Endothelial cell of umbilical vein (primary cell): ENCODE results near the gene ACTL7B. TPM values are rescaled to one million over a fixed set of nuclear protein-coding genes. Genes with fewer than 3 reads are reported as not detected.
A peak's percentile ranks its signal among the peaks of the same experiment; 100 is the strongest.

Experiments used
- BruUV-seq: library from RNA; stranded (reverse); fragments of 400-500 nt; replicated peaks from 2 replicates; lab custom pipeline; 2021; lab: Mats Ljungman, UMichigan
- CTCF ChIA-PET: fragments of 300-600, 350-600 bp; sonication (Branson Sonifier 250); formaldehyde crosslinking; loops from one replicate; lab custom pipeline; 2021; ENCODE audit warnings: antibody characterized with exemption, inconsistent platforms; lab: Charles Lee
- POLR2A ChIA-PET: fragments of 300-600, 350-600 bp; sonication (Branson Sonifier 250); formaldehyde crosslinking; loops from one replicate; lab custom pipeline; 2021; ENCODE audit warnings: antibody characterized with exemption, inconsistent platforms; lab: Charles Lee
- DNase-seq: peaks from one replicate; pipeline ENCODE4 v3.0.0-alpha.2; 2011; ENCODE audit warnings: low read depth, low spot score
- FAIRE-seq: peaks from 2 replicates; lab custom pipeline; 2011; peaks lifted over from hg19 to GRCh38; lab: Jason Lieb, UNC
- H2AFZ ChIP-seq: 2 replicates; pipeline ENCODE4 v1.6.0; 2012; ENCODE audit warnings: low read depth, low read length, control low read depth, inconsistent platforms
- H3K27ac ChIP-seq: 2 replicates; pipeline ENCODE4 v1.5.1; 2011; ENCODE audit warnings: low read depth, mild to moderate bottlenecking, control low read depth, low read length, moderate library complexity; ENCODE audit not compliant: insufficient read depth
- H3K27me3 ChIP-seq, 2 experiments: 2 replicates each; pipeline versions ENCODE4 v1.6.0 to v1.6.1; 2011; ENCODE audit warnings: low read length in 2 of 2, mixed read lengths in 1 of 2; ENCODE audit not compliant: control insufficient read depth in 2 of 2, insufficient read depth in 2 of 2
- H3K36me3 ChIP-seq, 2 experiments: 2 replicates in 1 of 2; 3 replicates in 1 of 2; pipeline ENCODE4 v1.5.1; 2011; ENCODE audit warnings: low read length in 2 of 2, mild to moderate bottlenecking in 1 of 2, moderate library complexity in 1 of 2; ENCODE audit not compliant: control insufficient read depth in 2 of 2, insufficient read depth in 2 of 2; ENCODE audit errors: extremely low read depth in 1 of 2
- H3K4me1 ChIP-seq: 3 replicates; pipeline ENCODE4 v1.5.1; 2011; ENCODE audit warnings: mild to moderate bottlenecking, low read length; ENCODE audit not compliant: control insufficient read depth, insufficient read depth; ENCODE audit errors: extremely low read depth
- H3K4me2 ChIP-seq: 2 replicates; pipeline ENCODE4 v1.6.1; 2011; ENCODE audit warnings: low read length, control low read depth, mixed read lengths; ENCODE audit not compliant: insufficient read depth
- H3K4me3 ChIP-seq, 3 experiments: fragments of 200-600 bp in 1 of 3; sonication (generic), shearing (Covaris generic) in 1 of 3; replicated peaks in 1 of 3; 2 replicates each; pipeline ENCODE4 v1.5.1; 2011 to 2016; ENCODE audit warnings: control low read depth in 3 of 3, low read length in 3 of 3, mild to moderate bottlenecking in 2 of 3, inconsistent platforms in 1 of 3, low read depth in 1 of 3, moderate library complexity in 1 of 3; ENCODE audit not compliant: insufficient read depth in 1 of 3
- H3K79me2 ChIP-seq: 2 replicates; pipeline ENCODE4 v1.6.0; 2012; ENCODE audit warnings: low read length, inconsistent platforms; ENCODE audit not compliant: control insufficient read depth, insufficient read depth
- H3K9ac ChIP-seq: replicated peaks from 2 replicates; pipeline ENCODE3; 2011; ENCODE audit warnings: low read length, control low read depth; ENCODE audit not compliant: insufficient read depth; ENCODE audit errors: extremely low read depth
- H3K9me1 ChIP-seq: replicated peaks from 3 replicates; pipeline ENCODE4 v1.6.0; 2011; ENCODE audit warnings: mild to moderate bottlenecking, low read length; ENCODE audit not compliant: control insufficient read depth, insufficient read depth; ENCODE audit errors: extremely low read depth
- H3K9me3 ChIP-seq: replicated peaks from 2 replicates; pipeline ENCODE4 v1.5.1; 2012; ENCODE audit warnings: low read length, inconsistent platforms; ENCODE audit not compliant: control insufficient read depth, insufficient read depth
- H4K20me1 ChIP-seq: replicated peaks from 2 replicates; pipeline ENCODE3; 2011; ENCODE audit warnings: mild to moderate bottlenecking, low read length; ENCODE audit not compliant: control insufficient read depth, insufficient read depth; ENCODE audit errors: extremely low read depth
- EZH2 ChIP-seq: IDR thresholded peaks from 2 replicates; pipeline ENCODE4 v1.6.1; 2012; ENCODE audit warnings: borderline replicate concordance, low read depth, mild to moderate bottlenecking, moderate library complexity, low read length, inconsistent platforms; ENCODE audit not compliant: severe bottlenecking
- FOS ChIP-seq: IDR thresholded peaks from 2 replicates; pipeline ENCODE4 v1.6.1; 2011; ENCODE audit warnings: mild to moderate bottlenecking, low read length, moderate library complexity, borderline replicate concordance; ENCODE audit not compliant: insufficient read depth
- GATA2 ChIP-seq: IDR thresholded peaks from 2 replicates; pipeline ENCODE4 v1.7.0; 2011; ENCODE audit warnings: low read depth, mild to moderate bottlenecking, moderate library complexity, mixed read lengths, low read length; ENCODE audit not compliant: insufficient read length, insufficient read depth
- JUN ChIP-seq: IDR thresholded peaks from 2 replicates; pipeline ENCODE4 v1.6.1; 2011; ENCODE audit warnings: borderline replicate concordance, low read depth; ENCODE audit not compliant: insufficient read length, insufficient read depth
- MYC ChIP-seq: IDR thresholded peaks from one replicate; pipeline ENCODE4 v1.6.1; 2011; ENCODE audit warnings: mild to moderate bottlenecking, low read depth, low read length
- POLR2A ChIP-seq: IDR thresholded peaks from 2 replicates; pipeline ENCODE4 v1.6.1; 2012; ENCODE audit warnings: low read depth, mild to moderate bottlenecking, control low read depth, low read length
- POLR2AphosphoS5 ChIP-seq: IDR thresholded peaks from 2 replicates; pipeline ENCODE4 v1.6.1; 2012; ENCODE audit warnings: low read depth, mild to moderate bottlenecking, control low read depth, low read length, moderate library complexity; ENCODE audit not compliant: insufficient read depth
- dilution Hi-C: fragments of 300-500 bp; cut with MboI; formaldehyde crosslinking; loops from one replicate; pipeline ENCODE4 v1.15.0; 2019; ENCODE audit warnings: low sequenced_read_pairs; ENCODE audit not compliant: extremely low pct_ligation_motif_present
- intact Hi-C: fragments of 100-400 bp; cut with micrococcal nuclease; formaldehyde crosslinking; loops from one replicate; pipeline ENCODE4 v1.10.0; 2022
- polyA plus RNA-seq, 4 experiments: library from polyadenylated mRNA; depleted of rRNA in 3 of 4; stranded (reverse) in 3 of 4; unstranded in 1 of 4; fragments of >200 nt; gene quantifications; 2 replicates each; pipeline versions ENCODE4 v1.2.1 to v1.2.3, GENCODE V29; 2011 to 2012; ENCODE audit warnings: missing spikeins in 1 of 4
- total RNA-seq: library from RNA; stranded (reverse); gene quantifications from 2 replicates; pipeline ENCODE4 v1.2.3, GENCODE V29; 2021
- TF ChIP-seq, protein P1 (sequence below), 2 donors: IDR thresholded peaks; 1 replicate in 1 of 2; 2 replicates in 1 of 2; pipeline ENCODE4 v1.5.1; 2011; ENCODE audit warnings: low read length in 2 of 2, mild to moderate bottlenecking in 2 of 2, moderate library complexity in 2 of 2, control low read depth in 1 of 2, inconsistent platforms in 1 of 2, low read depth in 1 of 2; ENCODE audit not compliant: insufficient read depth in 1 of 2; ENCODE audit errors: extremely low read depth in 1 of 2
- TF ChIP-seq, protein P2 (sequence below): IDR thresholded peaks from 2 replicates; pipeline ENCODE4 v1.6.1; 2011; ENCODE audit not compliant: insufficient read depth, insufficient read length

The ACTL7B gene
- total and polyA plus RNA-seq, 2 donors (not counting 3 experiments of a cell fraction or from before 2014, with no cell fraction given): not detected

DNA sequence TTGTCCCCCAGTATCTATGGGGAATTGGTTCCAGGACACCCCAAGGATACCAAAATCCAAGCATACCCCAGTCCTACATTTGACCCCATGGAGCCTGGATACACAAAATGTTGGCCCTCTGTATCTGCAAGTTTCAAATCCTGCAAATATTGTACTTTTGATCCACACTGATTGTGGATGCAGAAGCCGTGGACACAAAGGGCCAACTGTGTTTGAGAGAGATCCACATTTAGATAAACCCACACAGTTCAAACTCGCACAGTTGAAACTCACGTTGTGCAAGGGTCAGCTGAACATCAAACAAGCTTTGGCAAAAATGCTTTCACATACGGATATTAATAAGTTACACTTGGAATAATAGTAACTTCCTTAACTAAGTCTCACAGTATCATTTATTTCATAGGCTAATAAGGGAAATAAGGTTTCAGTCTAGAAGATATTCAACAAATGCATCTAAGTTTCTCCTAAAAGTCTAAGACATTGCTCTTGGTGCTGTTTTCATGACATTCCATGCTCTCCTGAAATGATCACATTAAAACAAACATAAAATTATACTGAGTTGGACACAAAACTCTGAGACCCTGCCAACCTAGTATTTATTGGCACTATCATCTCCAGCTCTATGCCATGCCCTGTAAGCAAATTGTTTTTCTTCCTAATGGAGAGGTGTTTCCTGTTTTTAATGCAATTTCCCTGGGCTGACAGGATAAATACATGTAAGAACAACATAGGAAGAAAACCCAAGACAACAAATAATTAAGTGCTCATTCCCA lies 38.6 kb upstream of the ACTL7B start:
- no peak overlapping the region for H3K4me2 ChIP-seq
- TF ChIP-seq FOS (no peak), GATA2 (no peak), POLR2A (no peak), MYC (no peak), POLR2AphosphoS5 (no peak), JUN (no peak), EZH2 (no peak)
- TF ChIP-seq, protein P1, sequence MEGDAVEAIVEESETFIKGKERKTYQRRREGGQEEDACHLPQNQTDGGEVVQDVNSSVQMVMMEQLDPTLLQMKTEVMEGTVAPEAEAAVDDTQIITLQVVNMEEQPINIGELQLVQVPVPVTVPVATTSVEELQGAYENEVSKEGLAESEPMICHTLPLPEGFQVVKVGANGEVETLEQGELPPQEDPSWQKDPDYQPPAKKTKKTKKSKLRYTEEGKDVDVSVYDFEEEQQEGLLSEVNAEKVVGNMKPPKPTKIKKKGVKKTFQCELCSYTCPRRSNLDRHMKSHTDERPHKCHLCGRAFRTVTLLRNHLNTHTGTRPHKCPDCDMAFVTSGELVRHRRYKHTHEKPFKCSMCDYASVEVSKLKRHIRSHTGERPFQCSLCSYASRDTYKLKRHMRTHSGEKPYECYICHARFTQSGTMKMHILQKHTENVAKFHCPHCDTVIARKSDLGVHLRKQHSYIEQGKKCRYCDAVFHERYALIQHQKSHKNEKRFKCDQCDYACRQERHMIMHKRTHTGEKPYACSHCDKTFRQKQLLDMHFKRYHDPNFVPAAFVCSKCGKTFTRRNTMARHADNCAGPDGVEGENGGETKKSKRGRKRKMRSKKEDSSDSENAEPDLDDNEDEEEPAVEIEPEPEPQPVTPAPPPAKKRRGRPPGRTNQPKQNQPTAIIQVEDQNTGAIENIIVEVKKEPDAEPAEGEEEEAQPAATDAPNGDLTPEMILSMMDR (IDR thresholded peaks at IDR 0.05; ENCODE audit: extremely low read depth in 1 of 2, insufficient read depth in 1 of 2, low read depth in 1 of 2, low read length in 2 of 2): no peak
- TF ChIP-seq, protein P2, sequence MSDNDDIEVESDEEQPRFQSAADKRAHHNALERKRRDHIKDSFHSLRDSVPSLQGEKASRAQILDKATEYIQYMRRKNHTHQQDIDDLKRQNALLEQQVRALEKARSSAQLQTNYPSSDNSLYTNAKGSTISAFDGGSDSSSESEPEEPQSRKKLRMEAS: no peak
- CTCF ChIA-PET: interaction anchor here (1.0 kb wide), 1 partner anchor 60 kb away, joined by 3 read pairs; no protein-coding TSS in a partner anchor
- BruUV-seq: no TSS peak
- no peaks in the 10 kb centered on the region for H3K9me3 ChIP-seq
- H3K4me3 ChIP-seq: no peak overlapping the region
- H3K27ac ChIP-seq: no peak overlapping the region
- intact Hi-C loops: no loop called here
- H3K4me1 ChIP-seq: no peaks in the 10 kb centered on the region
- no peaks in the 10 kb centered on the region for H4K20me1 ChIP-seq
- dilution Hi-C loops: no loop called here
- no peaks in the 10 kb centered on the region for H3K79me2 ChIP-seq
- POLR2A ChIA-PET: no interaction called here
- H3K36me3 ChIP-seq: peaks cover 18 to 23% of the 10 kb centered on the region in 2 experiments
- H2AFZ ChIP-seq: no peak overlapping the region
- DNase-seq: peak; percentile 9
- H3K9ac ChIP-seq: no peak overlapping the region
- no peak for FAIRE-seq
- H3K27me3 ChIP-seq: no peaks in the 10 kb centered on the region
- H3K9me1 ChIP-seq: no peaks in the 10 kb centered on the region
